ENCODE results near the gene CCR7. TPM values are rescaled to one million over a fixed set of nuclear protein-coding genes. Genes with fewer than 3 reads are reported as not detected.

CCR7 gene
- total and polyA plus RNA-seq, 2 of the 13 experiments (the other 11 are each of a cell fraction or from before 2014, with no cell fraction given), result 0.04 to 0.53 TPM

GRCh38 chr17:40552806-40553693 is 12.2 kb downstream of the CCR7 start (continued):
- TF ChIP-seq REST (IDR thresholded peaks at IDR 0.05; ENCODE audit: borderline replicate concordance in 1 of 2, low read depth in 1 of 2, low read length in 2 of 2) (no peak), ZNF546 (CRISPR knock-in tag; conservative IDR thresholded peaks at IDR 0.05) (0 out of 2 replicates have a peak, but pooled peaks have one; percentile 26), ARID5B (CRISPR knock-in tag; IDR thresholded peaks at IDR 0.05) (no peak), ATF5 (CRISPR knock-in tag; IDR thresholded peaks at IDR 0.05; ENCODE audit: low read depth) (no peak), ZBTB42 (CRISPR knock-in tag; IDR thresholded peaks at IDR 0.05) (no peak), ZC3H4 (CRISPR knock-in tag; IDR thresholded peaks at IDR 0.05; ENCODE audit: borderline replicate concordance) (no peak), ZBTB1 (CRISPR knock-in tag; IDR thresholded peaks at IDR 0.05; ENCODE audit: borderline replicate concordance) (no peak), ZSCAN12 (CRISPR knock-in tag; IDR thresholded peaks at IDR 0.05) (no peak), PITX1 (CRISPR knock-in tag; IDR thresholded peaks at IDR 0.05) (no peak), ZBTB39 (CRISPR knock-in tag; IDR thresholded peaks at IDR 0.05) (no peak), GRHL1 (CRISPR knock-in tag; conservative IDR thresholded peaks at IDR 0.05) (no peak), ZFP1 (CRISPR knock-in tag; IDR thresholded peaks at IDR 0.05) (no peak), CBFB (CRISPR knock-in tag; IDR thresholded peaks at IDR 0.05) (no peak), ZMYM3 (CRISPR knock-in tag; IDR thresholded peaks at IDR 0.05) (no peak), MED8 (CRISPR knock-in tag; IDR thresholded peaks at IDR 0.05; ENCODE audit: insufficient replicate concordance) (no peak)
